ENCODE data around the gene LRRC71. TPM values are rescaled to one million over a fixed set of nuclear protein-coding genes. Genes with fewer than 3 reads are reported as not detected.

LRRC71 gene
- total and polyA plus RNA-seq, 2 donors from 2014 or later, result 0.19 to 0.50 TPM

DNA sequence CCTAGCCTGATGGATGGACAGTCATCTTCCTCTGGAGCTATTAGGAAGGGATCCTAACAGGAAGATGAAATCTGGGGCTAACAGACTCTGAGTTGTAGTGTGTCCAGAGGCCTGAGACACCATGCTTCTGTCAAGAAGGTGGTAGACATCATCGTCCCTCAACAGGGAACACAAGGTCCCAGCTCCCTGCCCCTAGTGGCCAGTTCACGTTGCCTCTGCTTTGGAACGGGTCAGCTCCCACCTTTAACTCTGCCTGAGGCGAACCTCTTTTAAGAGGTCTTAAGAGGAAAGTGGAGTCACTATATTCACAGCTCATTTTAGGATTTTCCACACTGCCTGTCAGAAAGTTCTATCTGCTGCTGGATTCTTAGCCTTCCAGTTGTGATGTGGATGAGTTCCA lies 28.3 kb downstream of the LRRC71 start:
- Histone ChIP-seq H3K27me3 (ENCODE audit: control insufficient read depth, insufficient read depth, low read length) (no peaks in the 10 kb centered on the region), H3K27ac (ENCODE audit: low read depth in 2 of 2, low read length in 2 of 2) (no peak overlapping the region), H3K9ac (ENCODE audit: low read length in 3 of 3) (no peak overlapping the region), H3K4me1 (ENCODE audit: control insufficient read depth in 2 of 3, insufficient read depth in 2 of 3, low read depth in 1 of 3, low read length in 3 of 3) (no peaks in the 10 kb centered on the region), H3K36me3 (ENCODE audit: control insufficient read depth in 2 of 3, insufficient read depth in 3 of 3, low read length in 3 of 3) (peaks cover 4 to 73% (median 51%) of the 10 kb centered on the region in 3 donors), H3K4me3 (ENCODE audit: low read length in 3 of 3) (no peak overlapping the region), H3K9me3 (ENCODE audit: control insufficient read depth in 2 of 3, insufficient read depth in 1 of 3, low read length in 3 of 3) (no peaks in the 10 kb centered on the region)
- TF ChIP-seq, protein P1, sequence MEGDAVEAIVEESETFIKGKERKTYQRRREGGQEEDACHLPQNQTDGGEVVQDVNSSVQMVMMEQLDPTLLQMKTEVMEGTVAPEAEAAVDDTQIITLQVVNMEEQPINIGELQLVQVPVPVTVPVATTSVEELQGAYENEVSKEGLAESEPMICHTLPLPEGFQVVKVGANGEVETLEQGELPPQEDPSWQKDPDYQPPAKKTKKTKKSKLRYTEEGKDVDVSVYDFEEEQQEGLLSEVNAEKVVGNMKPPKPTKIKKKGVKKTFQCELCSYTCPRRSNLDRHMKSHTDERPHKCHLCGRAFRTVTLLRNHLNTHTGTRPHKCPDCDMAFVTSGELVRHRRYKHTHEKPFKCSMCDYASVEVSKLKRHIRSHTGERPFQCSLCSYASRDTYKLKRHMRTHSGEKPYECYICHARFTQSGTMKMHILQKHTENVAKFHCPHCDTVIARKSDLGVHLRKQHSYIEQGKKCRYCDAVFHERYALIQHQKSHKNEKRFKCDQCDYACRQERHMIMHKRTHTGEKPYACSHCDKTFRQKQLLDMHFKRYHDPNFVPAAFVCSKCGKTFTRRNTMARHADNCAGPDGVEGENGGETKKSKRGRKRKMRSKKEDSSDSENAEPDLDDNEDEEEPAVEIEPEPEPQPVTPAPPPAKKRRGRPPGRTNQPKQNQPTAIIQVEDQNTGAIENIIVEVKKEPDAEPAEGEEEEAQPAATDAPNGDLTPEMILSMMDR (IDR thresholded peaks at IDR 0.05; ENCODE audit: borderline replicate concordance, extremely low read depth, insufficient read depth), result no peak
- FAIRE-seq (no peak), DNase-seq (no peak)
- intact Hi-C loops (cut with DNase I), result no loop called here

DNA sequence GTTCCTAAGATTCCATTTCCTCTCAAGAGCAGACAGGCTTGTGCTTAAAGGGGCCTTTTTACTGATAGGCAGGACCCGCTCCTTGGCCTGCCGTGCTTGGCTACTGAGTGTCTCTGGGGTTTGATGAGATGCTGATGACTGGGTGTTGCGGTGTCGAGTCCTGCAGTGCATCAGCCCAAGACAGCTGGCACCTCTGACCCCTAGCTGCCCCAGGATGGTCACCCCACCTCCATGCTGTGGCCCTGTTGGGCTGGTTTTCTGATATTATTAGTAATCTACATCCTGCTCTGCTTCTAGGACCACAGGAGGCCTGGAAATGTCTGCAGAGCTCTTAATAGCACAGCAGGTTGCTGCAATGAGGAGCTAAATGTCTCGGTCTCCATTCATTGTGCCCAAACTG lies 28.7 kb downstream of the LRRC71 start:
- Histone ChIP-seq H3K4me1 (ENCODE audit: control insufficient read depth in 2 of 3, insufficient read depth in 2 of 3, low read depth in 1 of 3, low read length in 3 of 3) (no peaks in the 10 kb centered on the region), H3K9me3 (ENCODE audit: control insufficient read depth in 2 of 3, insufficient read depth in 1 of 3, low read length in 3 of 3) (no peaks in the 10 kb centered on the region), H3K27me3 (ENCODE audit: control insufficient read depth, insufficient read depth, low read length) (no peaks in the 10 kb centered on the region), H3K4me3 (ENCODE audit: low read length in 3 of 3) (no peak overlapping the region), H3K27ac (ENCODE audit: low read depth in 2 of 2, low read length in 2 of 2) (no peak overlapping the region), H3K9ac (ENCODE audit: low read length in 3 of 3) (no peak overlapping the region), H3K36me3 (ENCODE audit: control insufficient read depth in 2 of 3, insufficient read depth in 3 of 3, low read length in 3 of 3) (peaks cover 4 to 69% (median 47%) of the 10 kb centered on the region in 3 donors)
- intact Hi-C loops (cut with DNase I), result no loop called here
- FAIRE-seq, result no peak
- no peak for DNase-seq
- TF ChIP-seq, protein P1 (IDR thresholded peaks at IDR 0.05; ENCODE audit: borderline replicate concordance, extremely low read depth, insufficient read depth), result no peak

DNA sequence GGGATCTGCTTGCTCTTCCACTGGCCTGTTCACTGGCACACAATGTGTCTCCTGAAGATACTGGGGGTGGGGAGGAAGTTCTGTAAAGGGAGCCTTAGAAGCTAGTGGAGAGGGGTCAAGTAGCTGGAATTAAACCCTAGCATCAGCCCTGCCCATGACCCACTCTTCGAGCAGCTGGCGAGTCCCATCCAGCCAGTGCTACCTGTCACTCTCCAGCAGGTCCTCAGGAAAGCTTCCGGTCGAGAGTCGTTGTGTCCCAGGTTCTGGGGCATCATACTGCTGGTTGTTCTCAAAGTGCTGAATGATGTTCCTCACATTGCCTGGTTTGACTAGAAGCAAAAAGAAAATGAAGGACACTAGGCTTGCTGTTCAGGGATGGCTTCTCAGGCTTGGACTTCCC lies 30.9 kb downstream of the LRRC71 start:
- Histone ChIP-seq H3K27me3 (ENCODE audit: control insufficient read depth, insufficient read depth, low read length) (no peaks in the 10 kb centered on the region), H3K36me3 (ENCODE audit: control insufficient read depth in 2 of 3, insufficient read depth in 3 of 3, low read length in 3 of 3) (peaks cover 4 to 58% (median 41%) of the 10 kb centered on the region in 3 donors), H3K9ac (ENCODE audit: low read length in 3 of 3) (no peak overlapping the region), H3K4me3 (ENCODE audit: low read length in 3 of 3) (no peak overlapping the region), H3K27ac (ENCODE audit: low read depth in 2 of 2, low read length in 2 of 2) (no peak overlapping the region), H3K9me3 (ENCODE audit: control insufficient read depth in 2 of 3, insufficient read depth in 1 of 3, low read length in 3 of 3) (no peaks in the 10 kb centered on the region), H3K4me1 (ENCODE audit: control insufficient read depth in 2 of 3, insufficient read depth in 2 of 3, low read depth in 1 of 3, low read length in 3 of 3) (no peaks in the 10 kb centered on the region)
- DNase-seq (no peak), FAIRE-seq (no peak)
- TF ChIP-seq, protein P1 (IDR thresholded peaks at IDR 0.05; ENCODE audit: borderline replicate concordance, extremely low read depth, insufficient read depth), result no peak
- intact Hi-C loops (cut with DNase I), result no loop called here

DNA sequence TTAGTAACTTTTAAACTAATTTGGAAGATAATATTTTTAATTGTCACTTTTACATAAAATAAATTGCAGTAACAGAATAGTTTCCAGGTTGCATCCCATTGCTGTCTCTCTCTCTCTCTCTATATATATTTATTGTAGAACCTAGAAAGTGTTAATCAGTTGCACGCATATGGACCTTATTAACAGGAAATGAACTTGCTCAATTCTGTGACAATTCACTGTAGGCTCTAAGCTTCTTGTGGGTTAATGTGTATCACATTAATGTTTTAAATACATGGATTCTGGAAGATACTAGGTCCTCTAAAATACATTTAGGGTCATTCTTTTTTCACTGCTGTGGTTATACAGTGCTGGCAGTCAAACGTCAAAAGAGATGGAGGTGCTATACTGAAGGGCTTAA lies 33.1 kb downstream of the LRRC71 start:
- DNase-seq (no peak), FAIRE-seq (no peak)
- Histone ChIP-seq H3K9me3 (ENCODE audit: control insufficient read depth in 2 of 3, insufficient read depth in 1 of 3, low read length in 3 of 3) (no peaks in the 10 kb centered on the region), H3K27ac (ENCODE audit: low read depth in 2 of 2, low read length in 2 of 2) (no peak overlapping the region), H3K4me3 (ENCODE audit: low read length in 3 of 3) (no peak overlapping the region), H3K36me3 (ENCODE audit: control insufficient read depth in 2 of 3, insufficient read depth in 3 of 3, low read length in 3 of 3) (peaks cover 4 to 51% (median 37%) of the 10 kb centered on the region in 3 donors), H3K4me1 (ENCODE audit: control insufficient read depth in 2 of 3, insufficient read depth in 2 of 3, low read depth in 1 of 3, low read length in 3 of 3) (no peaks in the 10 kb centered on the region), H3K27me3 (ENCODE audit: control insufficient read depth, insufficient read depth, low read length) (no peaks in the 10 kb centered on the region), H3K9ac (ENCODE audit: low read length in 3 of 3) (no peak overlapping the region)
- TF ChIP-seq, protein P1 (IDR thresholded peaks at IDR 0.05; ENCODE audit: borderline replicate concordance, extremely low read depth, insufficient read depth), result no peak
- intact Hi-C loops (cut with DNase I), result no loop called here
